ENCODE results near the gene CERS1.

Gene CERS1

GRCh38 chr19:18879579-18880373 lies 16.2 kb downstream of the CERS1 start (continued):
- TF ChIP-seq ZNF518A (tag by site-specific recombination; conservative IDR thresholded peaks at IDR 0.05; ENCODE audit: low read depth), result no peak
- no peak for TF ChIP-seq ZNF391 (tag by site-specific recombination; IDR thresholded peaks at IDR 0.05; ENCODE audit: borderline replicate concordance, low read depth)
- TF ChIP-seq ZNF513 (tag by site-specific recombination; IDR thresholded peaks at IDR 0.05), result no peak
- no peak for TF ChIP-seq ZNF423 (tag by site-specific recombination; IDR thresholded peaks at IDR 0.05)
- no peak for TF ChIP-seq AEBP2 (tag by site-specific recombination; IDR thresholded peaks at IDR 0.05; ENCODE audit: borderline replicate concordance)
- TF ChIP-seq ZBTB26 (tag by site-specific recombination; optimal IDR thresholded peaks at IDR 0.05), result no peak
- no peak for TF ChIP-seq ZBTB48 (tag by site-specific recombination; IDR thresholded peaks at IDR 0.05)
- TF ChIP-seq ATF2 (tag by site-specific recombination; IDR thresholded peaks at IDR 0.05; ENCODE audit: low read depth), result no peak
- no peak for TF ChIP-seq ZNF266 (tag by site-specific recombination; IDR thresholded peaks at IDR 0.05; ENCODE audit: low read depth)
- no peak for TF ChIP-seq ZSCAN4 (tag by site-specific recombination; IDR thresholded peaks at IDR 0.05)
- no peak for TF ChIP-seq HOXA7 (CRISPR knock-in tag; IDR thresholded peaks at IDR 0.05; ENCODE audit: borderline replicate concordance)
- no peak for TF ChIP-seq ZNF350 (tag by site-specific recombination; IDR thresholded peaks at IDR 0.05)
- TF ChIP-seq ZFP69B (tag by site-specific recombination; IDR thresholded peaks at IDR 0.05), result no peak
- no peak for TF ChIP-seq ZNF548 (tag by site-specific recombination; IDR thresholded peaks at IDR 0.05)
- no peak for TF ChIP-seq TCF7L2 (IDR thresholded peaks at IDR 0.05; ENCODE audit: borderline replicate concordance, low read depth, low read length)
- TF ChIP-seq ZNF596 (tag by site-specific recombination; IDR thresholded peaks at IDR 0.05), result no peak
- TF ChIP-seq IKZF3 (tag by site-specific recombination; IDR thresholded peaks at IDR 0.05), result no peak

Measured in HEK293 (cell line).